Activated CD4-positive, alpha-beta T cell treated with anti-CD3 and anti-CD28 coated beads, Interleukin-2, Interleukin-6, amounts not matched to agents 100 ng/mL and 50 ng/mL, durations not matched to agents 16 hours and 8 hours (primary cell): ENCODE data around the gene RRAD.
"Not testable (repeated sequence)": the region's sequence is repeated elsewhere in the genome, so short reads cannot be mapped to it uniquely, and the experiment has no call there.

ENCODE experiments used
- DNase-seq: peaks from one replicate; pipeline ENCODE4 v3.0.0-alpha.2; 2020

RRAD gene

DNA sequence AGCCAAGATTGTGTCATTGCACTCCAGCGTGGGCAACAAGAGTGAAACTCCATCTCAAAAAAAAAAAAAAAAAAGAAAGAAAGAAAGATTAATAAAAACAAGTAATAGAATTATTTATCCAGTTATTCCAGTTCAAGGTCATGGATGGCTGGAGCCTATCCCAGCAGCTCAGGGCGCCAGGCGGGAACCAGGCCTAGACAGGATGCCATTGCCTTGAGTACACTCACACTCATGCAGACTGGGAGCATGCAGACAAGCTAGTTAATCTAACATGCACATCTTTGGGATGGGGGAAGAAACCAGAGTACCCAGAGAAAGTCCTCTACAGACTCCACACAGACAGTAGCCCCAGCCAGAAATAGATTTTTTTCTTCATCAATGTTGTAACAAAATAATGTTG lies 27.1 kb downstream of the RRAD start:
- no peak for DNase-seq

GRCh38 chr16:66896682-66897081 lies 28.7 kb downstream of the RRAD start:
- not testable (repeated sequence) for DNase-seq

GRCh38 chr16:66895999-66896398 lies 29.3 kb downstream of the RRAD start:
- DNase-seq = no peak

GRCh38 chr16:66895689-66895979 lies 29.7 kb downstream of the RRAD start:
- no peak for DNase-seq

- peak; percentile 69 for DNase-seq
These were observed 30.2 kb downstream of the RRAD start for GRCh38 chr16:66894948-66895688.

- DNase-seq = no peak
These were observed 31.3 kb downstream of the RRAD start for GRCh38 chr16:66894055-66894454.

DNA sequence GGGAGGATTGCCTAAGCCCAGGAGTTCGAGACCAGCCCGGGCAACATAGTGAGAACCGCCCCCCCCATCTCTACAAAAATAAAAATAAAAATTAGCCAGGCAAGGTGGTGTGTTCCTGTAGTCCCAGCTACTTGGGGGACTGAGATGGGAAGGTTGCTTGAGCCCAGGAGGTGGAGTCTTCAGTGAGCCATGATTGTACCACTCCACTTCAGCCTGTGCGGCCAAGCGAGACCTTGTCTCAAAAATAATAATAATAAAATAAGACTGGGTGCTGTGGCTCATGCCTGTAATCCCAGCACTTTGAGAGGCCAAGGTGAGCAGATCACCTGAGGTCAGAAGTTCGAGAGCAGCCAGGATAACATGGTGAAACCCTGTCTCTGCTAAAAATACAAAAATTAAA lies 33.5 kb downstream of the RRAD start:
- no peak for DNase-seq

DNA sequence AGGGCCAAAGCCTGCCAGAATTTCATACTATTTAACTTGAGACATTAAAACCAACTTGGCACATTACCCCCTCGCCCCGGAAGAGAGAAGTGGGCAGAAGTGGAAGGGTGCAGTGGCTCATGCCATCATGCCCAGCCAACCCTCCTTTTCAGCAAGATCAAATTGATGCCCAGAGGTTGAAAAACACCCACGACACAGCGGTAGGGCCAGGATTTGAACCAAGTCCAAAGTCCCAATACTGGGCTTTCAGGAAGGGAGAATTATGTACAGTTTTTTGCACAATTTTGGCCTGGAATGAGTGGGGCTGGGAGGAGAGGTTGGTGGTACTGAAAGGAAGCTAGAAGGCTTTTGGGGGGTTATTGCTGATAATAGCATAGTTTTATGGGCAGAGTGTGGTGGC lies 34.0 kb downstream of the RRAD start:
- no peak for DNase-seq

GRCh38 chr16:66890799-66891198 lies 34.5 kb downstream of the RRAD start:
- DNase-seq = no peak

- no peak for DNase-seq
These were observed 35.7 kb downstream of the RRAD start for GRCh38 chr16:66889622-66890021.

- no peak for DNase-seq
These were observed 36.4 kb downstream of the RRAD start for GRCh38 chr16:66888647-66889615.

DNA sequence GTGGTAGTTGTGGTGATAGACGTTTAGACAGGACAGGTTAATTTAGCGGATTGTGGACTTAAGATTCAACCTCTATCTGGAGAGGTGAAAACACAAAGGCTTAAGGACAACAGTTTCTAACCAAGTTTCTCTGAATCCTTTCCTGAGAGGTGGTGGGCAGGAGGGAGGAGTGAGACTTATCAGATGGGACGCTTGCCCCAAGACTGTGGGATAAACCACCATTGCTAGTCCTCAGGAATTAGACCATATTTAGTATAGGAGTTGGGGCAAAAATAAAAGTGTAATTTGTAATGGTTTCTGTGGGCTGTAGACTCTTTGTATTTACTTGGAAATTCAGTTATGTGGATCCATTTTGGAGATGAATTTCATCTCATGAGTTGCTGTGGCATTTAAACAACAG lies 38.4 kb downstream of the RRAD start:
- no peak for DNase-seq

- no peak for DNase-seq
These were observed 39.0 kb downstream of the RRAD start for GRCh38 chr16:66886321-66886720.

DNA sequence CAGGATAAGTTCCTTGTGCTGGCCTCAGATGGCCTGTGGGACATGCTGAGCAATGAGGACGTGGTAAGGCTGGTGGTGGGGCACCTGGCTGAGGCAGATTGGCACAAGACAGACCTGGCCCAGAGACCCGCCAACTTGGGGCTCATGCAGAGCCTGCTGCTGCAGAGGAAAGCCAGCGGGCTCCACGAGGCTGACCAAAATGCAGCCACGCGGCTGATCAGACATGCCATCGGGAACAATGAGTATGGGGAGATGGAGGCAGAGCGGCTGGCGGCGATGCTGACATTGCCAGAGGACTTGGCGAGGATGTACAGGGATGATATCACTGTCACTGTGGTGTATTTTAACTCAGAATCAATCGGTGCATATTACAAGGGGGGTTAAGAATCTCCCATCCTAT lies 39.8 kb downstream of the RRAD start:
- no peak for DNase-seq

DNA sequence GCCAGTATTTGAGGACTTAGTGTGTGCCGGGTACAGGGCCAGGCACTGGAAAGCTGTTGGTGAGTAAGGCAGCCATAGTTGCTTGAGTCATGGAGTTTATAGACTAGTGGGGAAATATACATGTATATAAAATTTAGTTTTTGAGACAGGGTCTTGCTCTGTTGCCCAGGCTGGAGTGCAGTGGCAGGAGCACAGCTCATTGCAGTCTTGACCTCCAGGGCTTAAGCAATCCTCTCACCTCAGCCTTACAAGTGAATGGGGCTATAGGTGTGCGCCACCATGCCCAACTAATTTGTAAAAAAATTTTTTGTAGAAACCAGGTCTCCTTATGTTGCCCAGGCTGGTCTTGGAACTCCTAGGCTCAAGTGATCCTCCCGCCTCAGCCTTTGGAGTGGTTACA lies 42.6 kb downstream of the RRAD start:
- no peak for DNase-seq

- no peak for DNase-seq
These were observed 43.3 kb downstream of the RRAD start for GRCh38 chr16:66881964-66882508.

- DNase-seq = no peak
These were observed 43.8 kb downstream of the RRAD start for GRCh38 chr16:66881560-66881959.

DNA sequence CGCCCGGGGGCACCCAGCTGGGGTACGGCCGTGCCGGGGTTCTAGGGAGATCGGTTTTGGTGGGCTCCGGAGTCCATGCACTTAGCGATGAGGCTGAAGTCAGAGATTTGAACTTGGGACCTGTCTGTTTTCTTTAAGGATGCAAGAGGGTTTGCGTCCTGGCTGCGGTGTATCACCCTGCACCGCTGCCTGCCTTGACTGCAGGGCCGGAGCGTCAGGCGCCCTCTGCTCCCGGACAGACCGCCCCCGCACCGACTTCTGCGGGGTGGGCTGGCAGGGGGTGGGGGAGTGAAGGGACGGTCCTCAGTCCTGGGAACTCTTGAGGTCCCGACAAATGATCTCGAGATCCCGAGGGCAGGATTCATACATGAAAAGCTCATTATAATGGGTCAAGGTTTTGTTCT lies 44.3 kb downstream of the RRAD start:
- no peak for DNase-seq

DNA sequence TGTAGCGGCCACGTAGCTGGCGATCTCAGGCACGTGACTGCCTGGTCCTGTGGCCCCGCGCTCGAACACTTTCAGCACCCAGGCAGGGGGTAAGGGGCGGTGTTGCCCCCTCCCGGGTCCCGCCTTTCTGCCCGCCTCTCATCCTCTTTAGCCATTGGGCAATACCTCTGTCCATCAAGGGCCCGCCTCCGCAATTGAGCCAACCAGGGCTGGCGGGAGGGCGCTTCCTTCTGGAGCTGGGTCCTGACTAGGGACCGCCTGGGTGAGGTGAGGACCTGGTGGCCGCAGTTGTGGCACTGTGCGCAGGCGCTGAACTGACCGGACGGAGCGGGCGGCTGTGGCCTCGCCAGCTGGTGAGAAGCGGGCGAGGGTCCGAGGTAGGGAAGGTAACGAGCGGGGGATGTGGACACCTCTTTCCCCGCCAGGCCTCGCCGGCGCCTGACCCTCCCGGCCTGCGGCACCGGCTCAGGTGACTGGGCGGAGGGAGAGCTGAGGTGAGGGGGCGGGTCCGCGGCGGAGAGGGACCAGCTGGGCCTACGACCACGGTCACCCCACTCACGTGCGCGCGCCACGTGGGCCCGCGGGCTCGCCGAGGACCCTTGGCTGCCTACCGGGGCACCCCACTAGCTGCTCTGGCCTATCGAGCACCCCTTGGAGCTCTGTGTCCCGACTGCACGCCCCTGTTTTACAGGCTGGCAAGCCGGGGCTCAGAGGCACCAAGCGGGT lies 44.9 kb downstream of the RRAD start, which contains the start of gene PDP2:
PDP2 (plus strand) TSS at position 228 of the 726 bp plus-strand sequence. CDS start 3,770 bp downstream, outside the sequence.
- peak; percentile 98 for DNase-seq

- peak; percentile 75 for DNase-seq
These were observed 47.3 kb downstream of the RRAD start for GRCh38 chr16:66878067-66878466.

GRCh38 chr16:66874079-66874775 lies 51.1 kb downstream of the RRAD start:
- DNase-seq = peak; percentile 75

DNA sequence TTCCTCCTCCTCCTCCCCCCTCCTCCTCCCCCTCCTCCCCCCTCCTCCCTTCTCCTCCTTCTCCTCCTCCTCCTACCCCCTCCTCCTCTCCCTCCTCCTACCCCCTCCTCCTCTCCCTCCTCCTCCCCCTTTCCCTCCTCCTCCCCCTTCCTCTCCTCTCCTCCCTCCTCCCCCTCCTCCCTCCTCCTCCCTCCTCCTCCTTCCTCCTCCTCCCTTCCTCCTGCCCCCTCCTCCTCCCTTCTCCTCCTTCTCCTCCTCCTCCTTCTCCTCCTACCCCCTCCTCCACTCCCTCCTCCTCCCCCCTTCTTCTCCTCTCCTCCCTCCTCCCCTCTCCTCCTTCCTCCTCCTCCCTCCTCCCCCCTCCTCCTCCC lies 51.7 kb downstream of the RRAD start:
- DNase-seq = no peak
